ENCODE data around the gene ZBTB44.
"Not testable (repeated sequence)": the region's sequence is repeated elsewhere in the genome, so short reads cannot be mapped to it uniquely, and the experiment has no call there.

Gene ZBTB44

GRCh38 chr11:130313383-130314183 is 1.1 kb downstream of the ZBTB44 start:
- no peak for DNase-seq (ENCODE audit: low read depth)

- no peak for DNase-seq (ENCODE audit: low read depth)
Observed at GRCh38 chr11:130312046-130312445, 2.7 kb downstream of the ZBTB44 start.

DNA sequence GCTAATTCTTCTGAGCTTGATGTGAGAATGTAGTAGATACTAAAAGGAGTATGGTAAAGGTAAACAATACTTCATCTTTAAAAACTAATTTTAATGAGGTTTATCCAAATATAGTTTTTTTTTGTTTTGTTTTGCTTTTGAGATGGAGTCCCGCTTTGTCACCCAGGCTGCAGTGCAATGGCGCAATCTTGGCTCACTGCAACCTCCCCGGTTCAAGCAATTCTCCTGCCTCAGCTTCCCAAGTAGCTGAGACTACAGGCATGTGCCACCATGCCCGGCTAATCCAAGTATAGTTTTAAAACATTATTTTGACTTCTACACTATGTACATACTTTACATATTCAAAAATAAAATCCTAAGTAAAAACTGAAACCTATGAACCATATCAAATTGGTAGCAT is 4.1 kb downstream of the ZBTB44 start:
- no peak for DNase-seq (ENCODE audit: low read depth)

GRCh38 chr11:130308886-130309285 is 5.8 kb downstream of the ZBTB44 start:
- DNase-seq (ENCODE audit: low read depth) = no peak

DNA sequence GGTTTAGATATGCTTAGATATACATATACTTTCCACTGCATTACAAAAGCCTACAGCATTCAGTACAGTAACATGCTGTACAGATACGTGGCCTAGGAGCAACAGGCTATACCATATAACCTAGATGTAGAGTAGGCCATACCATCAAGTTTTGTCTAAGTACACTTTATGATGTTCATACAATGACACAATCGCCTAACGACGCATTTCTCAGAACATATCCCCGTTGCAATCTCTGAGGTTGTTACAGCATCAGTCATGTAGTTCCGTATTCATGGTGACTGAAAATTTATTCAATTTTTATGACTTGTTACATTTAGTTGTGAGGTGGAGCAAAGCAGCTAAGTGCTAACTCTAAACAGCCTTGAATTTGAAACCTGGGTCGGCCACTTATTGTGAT is 6.7 kb downstream of the ZBTB44 start:
- no peak for DNase-seq (ENCODE audit: low read depth)

DNA sequence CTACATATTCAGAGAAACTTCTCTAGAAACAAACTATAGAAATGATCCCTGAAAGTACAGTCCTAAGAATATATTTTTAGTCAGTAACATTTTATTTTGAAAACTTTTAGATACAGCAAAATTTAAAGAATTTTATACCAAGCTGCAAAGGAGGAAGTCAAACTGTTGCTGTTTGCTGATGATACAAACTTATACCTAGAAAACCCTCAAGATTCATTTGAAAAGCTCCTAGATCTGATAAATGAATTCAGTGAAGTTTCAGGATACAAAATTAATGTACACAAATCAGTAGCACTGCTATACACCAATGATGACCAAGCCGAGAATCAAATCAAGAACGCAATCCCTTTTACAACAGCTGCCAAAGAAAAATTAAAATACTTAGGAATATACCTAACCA is 10.1 kb downstream of the ZBTB44 start:
- DNase-seq (ENCODE audit: low read depth) = no peak

- DNase-seq (ENCODE audit: low read depth) = no peak
Observed at GRCh38 chr11:130301002-130301401, 13.7 kb downstream of the ZBTB44 start.

- DNase-seq (ENCODE audit: low read depth) = no peak
Observed at GRCh38 chr11:130300567-130300966, 14.2 kb downstream of the ZBTB44 start.

- no peak for DNase-seq (ENCODE audit: low read depth)
Observed at GRCh38 chr11:130299978-130300377, 14.7 kb downstream of the ZBTB44 start.

- DNase-seq (ENCODE audit: low read depth) = no peak
Observed at GRCh38 chr11:130295657-130296056, 19.1 kb downstream of the ZBTB44 start.

- no peak for DNase-seq (ENCODE audit: low read depth)
Observed at GRCh38 chr11:130282111-130282510, 32.6 kb downstream of the ZBTB44 start.

- not testable (repeated sequence) for DNase-seq (ENCODE audit: low read depth)
Observed at GRCh38 chr11:130281341-130281740, 33.4 kb downstream of the ZBTB44 start.

GRCh38 chr11:130279989-130280388 is 34.7 kb downstream of the ZBTB44 start:
- no peak for DNase-seq (ENCODE audit: low read depth)

GRCh38 chr11:130278745-130279144 is 36.0 kb downstream of the ZBTB44 start:
- no peak for DNase-seq (ENCODE audit: low read depth)

- DNase-seq (ENCODE audit: low read depth) = no peak
Observed at GRCh38 chr11:130278151-130278550, 36.6 kb downstream of the ZBTB44 start.

DNA sequence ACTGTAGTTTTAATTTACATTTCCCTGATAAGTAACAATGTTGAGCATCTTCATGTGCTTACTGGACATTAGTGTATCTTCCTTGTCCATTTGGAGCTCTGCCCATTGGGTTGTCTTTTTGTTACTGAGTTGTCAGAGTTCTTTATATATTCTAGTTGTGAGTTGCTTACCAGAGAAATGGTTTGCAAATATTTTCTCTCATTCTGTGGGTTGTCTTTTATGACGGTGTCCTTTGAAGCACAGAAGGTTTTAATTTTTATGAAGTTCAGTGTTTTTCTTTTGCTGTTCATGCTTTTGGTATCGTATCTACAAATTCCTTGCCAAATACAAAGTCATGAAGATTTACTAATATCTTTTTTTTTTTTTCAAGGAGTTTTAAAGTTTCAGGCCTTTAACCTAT is 42.4 kb downstream of the ZBTB44 start:
- DNase-seq (ENCODE audit: low read depth) = peak; percentile 15

GRCh38 chr11:130269326-130269943 is 45.3 kb downstream of the ZBTB44 start:
- DNase-seq (ENCODE audit: low read depth) = no peak

- DNase-seq (ENCODE audit: low read depth) = no peak
Observed at GRCh38 chr11:130263351-130263750, 51.4 kb downstream of the ZBTB44 start.

- no peak for DNase-seq (ENCODE audit: low read depth)
Observed at GRCh38 chr11:130262424-130262823, 52.3 kb downstream of the ZBTB44 start.

DNA sequence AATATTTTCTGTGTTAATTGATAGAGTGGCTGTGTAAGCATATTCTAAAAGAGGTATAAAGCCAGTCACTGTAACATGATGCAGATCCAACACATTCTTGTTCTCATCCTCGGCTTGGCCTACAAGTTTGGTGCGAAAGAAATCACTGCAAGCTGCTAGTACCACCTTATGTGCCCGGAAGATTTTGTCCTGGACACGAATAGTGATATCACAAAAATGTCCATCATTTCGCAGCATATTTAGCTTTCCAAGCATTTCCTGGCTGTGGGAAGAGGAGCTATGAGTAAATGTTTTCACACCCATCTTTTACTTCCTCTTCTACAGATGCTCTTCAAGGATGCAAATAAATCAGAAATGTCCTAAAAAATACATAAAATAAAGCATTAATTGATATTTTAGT is 53.1 kb downstream of the ZBTB44 start:
- no peak for DNase-seq (ENCODE audit: low read depth)

GRCh38 chr11:130260742-130261141 is 54.0 kb downstream of the ZBTB44 start:
- no peak for DNase-seq (ENCODE audit: low read depth)

DNA sequence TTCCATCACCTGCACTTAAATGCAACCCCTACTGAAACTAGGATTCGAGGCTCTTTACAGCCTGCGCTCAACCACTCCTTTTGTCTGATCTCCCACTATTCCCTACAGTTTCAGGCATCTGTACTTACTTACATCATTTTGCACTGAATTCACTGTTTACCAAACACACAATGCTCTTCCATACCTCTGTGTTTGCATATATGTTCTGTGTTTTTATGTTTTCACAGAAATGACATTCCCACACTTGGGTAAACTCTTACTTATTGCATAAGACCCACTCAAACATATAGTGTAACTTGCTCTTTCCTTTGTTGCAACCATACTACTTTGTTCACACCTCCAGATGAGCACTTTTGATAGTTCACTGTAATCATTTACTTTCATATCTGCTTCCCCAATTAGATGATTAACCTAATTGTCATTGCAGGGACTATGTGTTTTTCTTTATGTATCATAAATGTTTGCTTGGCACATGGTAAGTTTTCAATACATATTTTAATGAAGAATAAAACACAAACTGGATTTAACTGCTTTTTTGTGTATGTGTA is 54.6 kb downstream of the ZBTB44 start:
- no peak for DNase-seq (ENCODE audit: low read depth)

DNA sequence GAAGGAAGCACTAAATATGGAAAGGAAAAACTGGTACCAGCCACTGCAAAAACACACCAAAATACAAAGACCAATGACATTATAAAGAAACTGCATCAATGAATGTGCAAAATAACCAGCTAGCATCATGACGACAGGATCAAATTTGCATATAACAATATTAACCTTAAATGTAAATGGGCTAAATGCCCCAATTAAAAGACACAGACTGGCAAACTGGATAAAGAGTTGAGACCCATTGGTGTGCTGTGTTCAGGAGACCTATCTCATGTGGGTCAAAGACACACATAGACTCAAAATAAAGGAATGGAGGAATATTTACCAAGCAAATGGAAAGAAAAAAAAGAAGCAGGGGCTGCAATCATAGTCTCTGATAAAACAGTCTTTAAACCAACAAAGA is 63.0 kb downstream of the ZBTB44 start:
- DNase-seq (ENCODE audit: low read depth) = not testable (repeated sequence)
